Heart left ventricle (tissue), 16 donors: ENCODE results near the gene PRKG1. TPM values are rescaled to one million over a fixed set of nuclear protein-coding genes. Genes with fewer than 3 reads are reported as not detected.
A peak's percentile ranks its signal among the peaks of the same experiment; 100 is the strongest.

Source experiments
- ATAC-seq, 4 donors: fragments of 200-7000 bp; cut with Tn5 transposase; one replicate each; pipeline ENCODE4 v1.9.1; 2020 to 2022; ENCODE audit warnings: moderate library complexity in 4 of 4, mild to moderate bottlenecking in 3 of 4, moderate number of reproducible peaks in 1 of 4
- DNase-seq, 5 donors: peaks; one replicate each; pipeline ENCODE4 v3.0.0-alpha.2; 2020
- H3K27ac ChIP-seq, 12 donors: fragments of 200-600 bp; sonication (generic) in 4 of 12; one replicate each; pipeline versions ENCODE4 v1.5.0 to v1.8.0; 2016 to 2022; ENCODE audit warnings: mild to moderate bottlenecking in 2 of 12
- H3K27me3 ChIP-seq, 9 donors: fragments of 200-600 bp; sonication (generic) in 2 of 9; one replicate each; pipeline versions ENCODE4 v1.5.1 to v1.8.0; 2016 to 2022; ENCODE audit warnings: mild to moderate bottlenecking in 3 of 9
- H3K36me3 ChIP-seq, 9 donors: fragments of 200-600 bp; sonication (generic) in 2 of 9; one replicate each; pipeline versions ENCODE4 v1.5.0 to v1.8.0; 2018 to 2022; ENCODE audit warnings: mild to moderate bottlenecking in 2 of 9
- H3K4me1 ChIP-seq, 12 donors: fragments of 200-600 bp; sonication (generic) in 4 of 12; one replicate each; pipeline versions ENCODE4 v1.5.0 to v1.8.0; 2016 to 2022; ENCODE audit warnings: mild to moderate bottlenecking in 3 of 12
- H3K4me3 ChIP-seq, 12 donors: fragments of 200-600 bp; sonication (generic) in 4 of 12; one replicate each; pipeline versions ENCODE4 v1.5.0 to v1.8.0; 2017 to 2022; ENCODE audit warnings: mild to moderate bottlenecking in 9 of 12, moderate library complexity in 4 of 12
- H3K9me3 ChIP-seq, 12 donors: fragments of 200-600 bp; sonication (generic) in 4 of 12; one replicate each; pipeline versions ENCODE4 v1.5.0 to v1.8.0; 2016 to 2022; ENCODE audit warnings: mild to moderate bottlenecking in 1 of 12
- POLR2A ChIP-seq, 2 donors: fragments of 450-650 bp; IDR thresholded peaks; one replicate each; pipeline ENCODE4 v1.6.1; 2017; ENCODE audit warnings: antibody characterized with exemption in 2 of 2, mild to moderate bottlenecking in 2 of 2, moderate library complexity in 2 of 2
- WGBS, 4 donors: extraction: QIAGEN DNeasy Blood & Tissue Kit in 2 of 4; methylation state at CpG; one replicate each; pipeline versions ENCODE4 v1.1.5 to v1.1.7; 2013 to 2018; 5-methylcytosine and 5-hydroxymethylcytosine counted together
- intact Hi-C, 10 donors: fragments of 100-400 bp; cut with DNase I; formaldehyde crosslinking; loops; one replicate each; pipeline versions ENCODE4 v1.11.1 to v1.14.2; 2022
- polyA plus RNA-seq, 2 donors: library from polyadenylated mRNA; stranded (reverse); fragments of 200-250 nt; gene quantifications; one replicate each; pipeline ENCODE4 v1.2.3, GENCODE V29; 2013
- total RNA-seq, 9 donors: library from RNA; depleted of rRNA in 2 of 9; stranded (reverse); fragments of >200 nt in 2 of 9; fragmentation: NEBNext Ultra II Directional in 3 of 9; extraction: Animal tissue kit (Norgen Biotek cat#: 25700) in 3 of 9; gene quantifications; one replicate each; pipeline versions ENCODE4 v1.1.0 to v1.2.4, GENCODE V29; 2016 to 2023
- TF ChIP-seq, protein P1 (sequence below), 12 donors: fragments of 200-600 bp; sonication (generic) in 4 of 12; IDR thresholded peaks; one replicate each; pipeline versions ENCODE4 v1.5.0 to v1.8.0; 2018 to 2022; ENCODE audit warnings: antibody characterized with exemption in 12 of 12, mild to moderate bottlenecking in 5 of 12
- donor health status: ischemic (EF 13 %, LVEDD 7.1; RV severe dilation, severe dysfunction).
- donor health status: healthy with polysubstance abuse.
- donor health status: DM: no; HTN: yes; CAD: no.
- donor health status: DM: no; HTN: no; CAD: no.
- donor health status: ischemic (EF 25% LVEDD 6.9; RV normal size, moderate dysfunction).
- donor health status: ischemic (EF 25% LVEDD 5.7; RV mildly dilated, moderate dysfunction).
- donor health status: healthy.
- donor health status: DM: yes; HTN: yes; CAD: no.
- donor health status: ischemic (EF 35%, LVEDD 5.7; RV mildly dilated, moderate dysfunction).
- donor health status: nonischemic (EF 11% LVEDD 7.7; RV severe dilation, severe dysfunction).
- donor health status: DM: yes; HTN: yes; CAD: no.
- donor health status: PGD.
- donor health status: ischemic (EF 29% LVEDD 5.4; RV normal size, mild dysfunction).
- donor health status: nonischemic (EF 23%, LVEDD 6.1; RV moderate dilation, normal function).

Gene PRKG1
- total and polyA plus RNA-seq, 11 donors: 5.5 to 37.3 (median 29.3) TPM

GRCh38 chr10:51544933-51545332, 470.6 kb downstream of the PRKG1 start:
- ATAC-seq: no peak
- no peak overlapping the region for H3K4me3 ChIP-seq
- DNase-seq: no peak
- 53 to 75% (median 68%) methylated on average over 1 of the region's 1 CpG for WGBS, 4 donors
- TF ChIP-seq, protein P1, sequence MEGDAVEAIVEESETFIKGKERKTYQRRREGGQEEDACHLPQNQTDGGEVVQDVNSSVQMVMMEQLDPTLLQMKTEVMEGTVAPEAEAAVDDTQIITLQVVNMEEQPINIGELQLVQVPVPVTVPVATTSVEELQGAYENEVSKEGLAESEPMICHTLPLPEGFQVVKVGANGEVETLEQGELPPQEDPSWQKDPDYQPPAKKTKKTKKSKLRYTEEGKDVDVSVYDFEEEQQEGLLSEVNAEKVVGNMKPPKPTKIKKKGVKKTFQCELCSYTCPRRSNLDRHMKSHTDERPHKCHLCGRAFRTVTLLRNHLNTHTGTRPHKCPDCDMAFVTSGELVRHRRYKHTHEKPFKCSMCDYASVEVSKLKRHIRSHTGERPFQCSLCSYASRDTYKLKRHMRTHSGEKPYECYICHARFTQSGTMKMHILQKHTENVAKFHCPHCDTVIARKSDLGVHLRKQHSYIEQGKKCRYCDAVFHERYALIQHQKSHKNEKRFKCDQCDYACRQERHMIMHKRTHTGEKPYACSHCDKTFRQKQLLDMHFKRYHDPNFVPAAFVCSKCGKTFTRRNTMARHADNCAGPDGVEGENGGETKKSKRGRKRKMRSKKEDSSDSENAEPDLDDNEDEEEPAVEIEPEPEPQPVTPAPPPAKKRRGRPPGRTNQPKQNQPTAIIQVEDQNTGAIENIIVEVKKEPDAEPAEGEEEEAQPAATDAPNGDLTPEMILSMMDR (IDR thresholded peaks at IDR 0.05): no peak
- TF ChIP-seq POLR2A (IDR thresholded peaks at IDR 0.05): no peak
- intact Hi-C loops: no loop called here
- no peak overlapping the region for H3K27ac ChIP-seq
- peaks cover 0 to 20% (median 2%) of the 10 kb centered on the region in 12 donors for H3K4me1 ChIP-seq
- no peaks in the 10 kb centered on the region for H3K36me3 ChIP-seq
- no peaks in the 10 kb centered on the region for H3K9me3 ChIP-seq
- no peaks in the 10 kb centered on the region for H3K27me3 ChIP-seq

- ATAC-seq (peak; percentile 48 to 83 (median 76)), DNase-seq (no peak)
- intact Hi-C loops: no loop called here
- Histone ChIP-seq H3K36me3 (no peaks in the 10 kb centered on the region), H3K9me3 (no peaks in the 10 kb centered on the region), H3K27me3 (no peaks in the 10 kb centered on the region), H3K4me3 (no peak overlapping the region), H3K27ac (peak overlapping the region in 3 of 12 donors; percentile 16 to 66 (median 58)), H3K4me1 (peaks cover 0 to 20% (median 2%) of the 10 kb centered on the region in 12 donors)
- TF ChIP-seq, protein P1 (IDR thresholded peaks at IDR 0.05): no peak
- TF ChIP-seq POLR2A (IDR thresholded peaks at IDR 0.05): no peak
- WGBS, 4 donors: 21 to 38% (median 26%) methylated on average over 2 of the region's 2 CpGs
Measured at GRCh38 chr10:51547941-51548340, 473.7 kb downstream of the PRKG1 start.

DNA sequence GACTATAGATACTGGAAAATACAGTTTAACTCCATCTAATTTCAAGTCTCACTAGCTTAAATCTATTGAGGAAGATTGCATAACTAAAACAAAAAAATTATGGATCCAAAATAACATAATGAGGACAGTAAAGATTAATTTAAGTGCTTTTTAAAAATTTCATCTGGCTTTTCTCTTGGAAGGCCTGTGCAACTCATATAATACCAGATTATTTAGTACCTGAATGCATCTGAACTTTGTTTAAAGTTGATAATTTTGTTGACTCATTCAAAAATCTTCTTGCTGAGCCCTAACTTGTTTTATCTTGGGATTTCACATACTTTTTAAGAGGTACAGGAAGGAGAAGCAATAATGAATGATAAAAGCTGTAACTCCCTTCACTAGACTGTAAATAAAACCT, 478.6 kb downstream of the PRKG1 start:
- no peaks in the 10 kb centered on the region for H3K36me3 ChIP-seq
- H3K27ac ChIP-seq: no peak overlapping the region
- H3K27me3 ChIP-seq: no peaks in the 10 kb centered on the region
- H3K9me3 ChIP-seq: no peaks in the 10 kb centered on the region
- ATAC-seq: no peak
- no peak overlapping the region for H3K4me3 ChIP-seq
- DNase-seq: no peak
- intact Hi-C loops: no loop called here
- peaks cover 0 to 19% (median 0%) of the 10 kb centered on the region in 12 donors for H3K4me1 ChIP-seq
- TF ChIP-seq POLR2A (IDR thresholded peaks at IDR 0.05): no peak
- TF ChIP-seq, protein P1 (IDR thresholded peaks at IDR 0.05): no peak

DNA sequence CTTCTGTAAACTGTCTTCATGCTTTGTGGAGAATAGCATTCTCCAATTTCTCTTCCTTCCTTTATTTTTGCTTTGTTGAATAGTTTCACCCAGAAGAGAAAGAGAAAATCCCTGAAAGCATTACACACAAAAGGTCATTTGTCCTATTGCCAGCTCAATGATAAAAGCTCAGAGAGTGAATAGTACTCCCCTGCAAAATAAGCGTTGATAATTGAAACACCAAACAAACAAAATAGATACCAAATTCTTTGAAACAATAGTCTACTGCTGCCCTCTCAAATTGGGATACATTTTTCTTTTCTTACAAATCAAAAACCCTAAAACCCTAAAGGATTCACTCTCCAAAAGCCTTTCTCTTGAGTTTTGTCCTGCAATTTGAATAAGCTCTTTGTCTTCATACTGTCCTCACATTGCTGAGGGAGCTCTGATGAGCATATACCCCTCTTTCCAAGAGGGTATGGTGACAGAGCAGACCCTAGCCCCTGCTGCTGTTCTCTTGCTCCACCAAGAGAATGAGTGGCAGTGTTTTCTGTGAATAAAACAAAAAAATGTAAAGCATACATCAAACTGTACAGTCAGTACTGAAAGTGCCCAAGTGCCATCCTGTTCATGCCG, 490.7 kb downstream of the PRKG1 start:
- no peak for ATAC-seq
- intact Hi-C loops: no loop called here
- WGBS, 4 donors: 67 to 78% (median 72%) methylated on average over 2 of the region's 2 CpGs
- Histone ChIP-seq H3K27me3 (no peaks in the 10 kb centered on the region), H3K4me1 (peaks cover 0 to 12% (median 0%) of the 10 kb centered on the region in 12 donors), H3K36me3 (no peaks in the 10 kb centered on the region), H3K27ac (no peak overlapping the region), H3K4me3 (no peak overlapping the region), H3K9me3 (no peaks in the 10 kb centered on the region)
- DNase-seq: no peak
- TF ChIP-seq, protein P1 (IDR thresholded peaks at IDR 0.05): no peak
- no peak for TF ChIP-seq POLR2A (IDR thresholded peaks at IDR 0.05)
